Endothelial cell of umbilical vein (primary cell): Measurements from ENCODE around the gene TERT. TPM values are rescaled to one million over a fixed set of nuclear protein-coding genes. Genes with fewer than 3 reads are reported as not detected.

Experiments
- BruUV-seq: library from RNA; stranded (reverse); fragments of 400-500 nt; replicated peaks from 2 replicates; lab custom pipeline; 2021; lab: Mats Ljungman, UMichigan
- CTCF ChIA-PET: fragments of 300-600, 350-600 bp; sonication (Branson Sonifier 250); formaldehyde crosslinking; loops from one replicate; lab custom pipeline; 2021; ENCODE audit warnings: antibody characterized with exemption, inconsistent platforms; lab: Charles Lee
- POLR2A ChIA-PET: fragments of 300-600, 350-600 bp; sonication (Branson Sonifier 250); formaldehyde crosslinking; loops from one replicate; lab custom pipeline; 2021; ENCODE audit warnings: antibody characterized with exemption, inconsistent platforms; lab: Charles Lee
- DNase-seq: peaks from one replicate; pipeline ENCODE4 v3.0.0-alpha.2; 2011; ENCODE audit warnings: low read depth, low spot score
- FAIRE-seq: peaks from 2 replicates; lab custom pipeline; 2011; peaks lifted over from hg19 to GRCh38; lab: Jason Lieb, UNC
- H2AFZ ChIP-seq: 2 replicates; pipeline ENCODE4 v1.6.0; 2012; ENCODE audit warnings: low read depth, low read length, control low read depth, inconsistent platforms
- H3K27ac ChIP-seq: 2 replicates; pipeline ENCODE4 v1.5.1; 2011; ENCODE audit warnings: low read depth, mild to moderate bottlenecking, control low read depth, low read length, moderate library complexity; ENCODE audit not compliant: insufficient read depth
- H3K27me3 ChIP-seq, 2 experiments: 2 replicates each; pipeline versions ENCODE4 v1.6.0 to v1.6.1; 2011; ENCODE audit warnings: low read length in 2 of 2, mixed read lengths in 1 of 2; ENCODE audit not compliant: control insufficient read depth in 2 of 2, insufficient read depth in 2 of 2
- H3K36me3 ChIP-seq, 2 experiments: 2 replicates in 1 of 2; 3 replicates in 1 of 2; pipeline ENCODE4 v1.5.1; 2011; ENCODE audit warnings: low read length in 2 of 2, mild to moderate bottlenecking in 1 of 2, moderate library complexity in 1 of 2; ENCODE audit not compliant: control insufficient read depth in 2 of 2, insufficient read depth in 2 of 2; ENCODE audit errors: extremely low read depth in 1 of 2
- H3K4me1 ChIP-seq: 3 replicates; pipeline ENCODE4 v1.5.1; 2011; ENCODE audit warnings: mild to moderate bottlenecking, low read length; ENCODE audit not compliant: control insufficient read depth, insufficient read depth; ENCODE audit errors: extremely low read depth
- H3K4me2 ChIP-seq: 2 replicates; pipeline ENCODE4 v1.6.1; 2011; ENCODE audit warnings: low read length, control low read depth, mixed read lengths; ENCODE audit not compliant: insufficient read depth
- H3K4me3 ChIP-seq, 3 experiments: fragments of 200-600 bp in 1 of 3; sonication (generic), shearing (Covaris generic) in 1 of 3; replicated peaks in 1 of 3; 2 replicates each; pipeline ENCODE4 v1.5.1; 2011 to 2016; ENCODE audit warnings: control low read depth in 3 of 3, low read length in 3 of 3, mild to moderate bottlenecking in 2 of 3, inconsistent platforms in 1 of 3, low read depth in 1 of 3, moderate library complexity in 1 of 3; ENCODE audit not compliant: insufficient read depth in 1 of 3
- H3K79me2 ChIP-seq: 2 replicates; pipeline ENCODE4 v1.6.0; 2012; ENCODE audit warnings: low read length, inconsistent platforms; ENCODE audit not compliant: control insufficient read depth, insufficient read depth
- H3K9ac ChIP-seq: replicated peaks from 2 replicates; pipeline ENCODE3; 2011; ENCODE audit warnings: low read length, control low read depth; ENCODE audit not compliant: insufficient read depth; ENCODE audit errors: extremely low read depth
- H3K9me1 ChIP-seq: replicated peaks from 3 replicates; pipeline ENCODE4 v1.6.0; 2011; ENCODE audit warnings: mild to moderate bottlenecking, low read length; ENCODE audit not compliant: control insufficient read depth, insufficient read depth; ENCODE audit errors: extremely low read depth
- H3K9me3 ChIP-seq: replicated peaks from 2 replicates; pipeline ENCODE4 v1.5.1; 2012; ENCODE audit warnings: low read length, inconsistent platforms; ENCODE audit not compliant: control insufficient read depth, insufficient read depth
- H4K20me1 ChIP-seq: replicated peaks from 2 replicates; pipeline ENCODE3; 2011; ENCODE audit warnings: mild to moderate bottlenecking, low read length; ENCODE audit not compliant: control insufficient read depth, insufficient read depth; ENCODE audit errors: extremely low read depth
- EZH2 ChIP-seq: IDR thresholded peaks from 2 replicates; pipeline ENCODE4 v1.6.1; 2012; ENCODE audit warnings: borderline replicate concordance, low read depth, mild to moderate bottlenecking, moderate library complexity, low read length, inconsistent platforms; ENCODE audit not compliant: severe bottlenecking
- FOS ChIP-seq: IDR thresholded peaks from 2 replicates; pipeline ENCODE4 v1.6.1; 2011; ENCODE audit warnings: mild to moderate bottlenecking, low read length, moderate library complexity, borderline replicate concordance; ENCODE audit not compliant: insufficient read depth
- GATA2 ChIP-seq: IDR thresholded peaks from 2 replicates; pipeline ENCODE4 v1.7.0; 2011; ENCODE audit warnings: low read depth, mild to moderate bottlenecking, moderate library complexity, mixed read lengths, low read length; ENCODE audit not compliant: insufficient read length, insufficient read depth
- JUN ChIP-seq: IDR thresholded peaks from 2 replicates; pipeline ENCODE4 v1.6.1; 2011; ENCODE audit warnings: borderline replicate concordance, low read depth; ENCODE audit not compliant: insufficient read length, insufficient read depth
- MYC ChIP-seq: IDR thresholded peaks from one replicate; pipeline ENCODE4 v1.6.1; 2011; ENCODE audit warnings: mild to moderate bottlenecking, low read depth, low read length
- POLR2A ChIP-seq: IDR thresholded peaks from 2 replicates; pipeline ENCODE4 v1.6.1; 2012; ENCODE audit warnings: low read depth, mild to moderate bottlenecking, control low read depth, low read length
- POLR2AphosphoS5 ChIP-seq: IDR thresholded peaks from 2 replicates; pipeline ENCODE4 v1.6.1; 2012; ENCODE audit warnings: low read depth, mild to moderate bottlenecking, control low read depth, low read length, moderate library complexity; ENCODE audit not compliant: insufficient read depth
- dilution Hi-C: fragments of 300-500 bp; cut with MboI; formaldehyde crosslinking; loops from one replicate; pipeline ENCODE4 v1.15.0; 2019; ENCODE audit warnings: low sequenced_read_pairs; ENCODE audit not compliant: extremely low pct_ligation_motif_present
- intact Hi-C: fragments of 100-400 bp; cut with micrococcal nuclease; formaldehyde crosslinking; loops from one replicate; pipeline ENCODE4 v1.10.0; 2022
- polyA plus RNA-seq, 4 experiments: library from polyadenylated mRNA; depleted of rRNA in 3 of 4; stranded (reverse) in 3 of 4; unstranded in 1 of 4; fragments of >200 nt; gene quantifications; 2 replicates each; pipeline versions ENCODE4 v1.2.1 to v1.2.3, GENCODE V29; 2011 to 2012; ENCODE audit warnings: missing spikeins in 1 of 4
- total RNA-seq: library from RNA; stranded (reverse); gene quantifications from 2 replicates; pipeline ENCODE4 v1.2.3, GENCODE V29; 2021
- TF ChIP-seq, protein P1 (sequence below): IDR thresholded peaks from 2 replicates; pipeline ENCODE4 v1.6.1; 2011; ENCODE audit not compliant: insufficient read depth, insufficient read length
- TF ChIP-seq, protein P2 (sequence below), 2 donors: IDR thresholded peaks; 1 replicate in 1 of 2; 2 replicates in 1 of 2; pipeline ENCODE4 v1.5.1; 2011; ENCODE audit warnings: low read length in 2 of 2, mild to moderate bottlenecking in 2 of 2, moderate library complexity in 2 of 2, control low read depth in 1 of 2, inconsistent platforms in 1 of 2, low read depth in 1 of 2; ENCODE audit not compliant: insufficient read depth in 1 of 2; ENCODE audit errors: extremely low read depth in 1 of 2

TERT gene
- total and polyA plus RNA-seq, 2 donors (not counting 3 experiments of a cell fraction or from before 2014, with no cell fraction given), result 0.04 TPM; not detected in 1

- Histone ChIP-seq H3K4me1 (no peaks in the 10 kb centered on the region), H3K9ac (no peak overlapping the region), H3K36me3 (no peaks in the 10 kb centered on the region), H3K4me3 (no peak overlapping the region), H3K4me2 (no peak overlapping the region), H2AFZ (no peak overlapping the region), H3K79me2 (no peaks in the 10 kb centered on the region), H3K27me3 (no peaks in the 10 kb centered on the region), H4K20me1 (no peaks in the 10 kb centered on the region), H3K27ac (no peak overlapping the region), H3K9me3 (no peaks in the 10 kb centered on the region), H3K9me1 (no peaks in the 10 kb centered on the region)
- ChIA-PET CTCF (interaction anchor here (4.0 kb wide), 1 partner anchor 435 kb away, joined by 55 read pairs; no protein-coding TSS in a partner anchor), POLR2A (no interaction called here)
- dilution Hi-C loops, result no loop called here
- FAIRE-seq (no peak), DNase-seq (no peak)
- no peak for TF ChIP-seq POLR2AphosphoS5
- TF ChIP-seq, protein P1, sequence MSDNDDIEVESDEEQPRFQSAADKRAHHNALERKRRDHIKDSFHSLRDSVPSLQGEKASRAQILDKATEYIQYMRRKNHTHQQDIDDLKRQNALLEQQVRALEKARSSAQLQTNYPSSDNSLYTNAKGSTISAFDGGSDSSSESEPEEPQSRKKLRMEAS, result no peak
- no peak for TF ChIP-seq FOS
- no peak for TF ChIP-seq MYC
- TF ChIP-seq, protein P2, sequence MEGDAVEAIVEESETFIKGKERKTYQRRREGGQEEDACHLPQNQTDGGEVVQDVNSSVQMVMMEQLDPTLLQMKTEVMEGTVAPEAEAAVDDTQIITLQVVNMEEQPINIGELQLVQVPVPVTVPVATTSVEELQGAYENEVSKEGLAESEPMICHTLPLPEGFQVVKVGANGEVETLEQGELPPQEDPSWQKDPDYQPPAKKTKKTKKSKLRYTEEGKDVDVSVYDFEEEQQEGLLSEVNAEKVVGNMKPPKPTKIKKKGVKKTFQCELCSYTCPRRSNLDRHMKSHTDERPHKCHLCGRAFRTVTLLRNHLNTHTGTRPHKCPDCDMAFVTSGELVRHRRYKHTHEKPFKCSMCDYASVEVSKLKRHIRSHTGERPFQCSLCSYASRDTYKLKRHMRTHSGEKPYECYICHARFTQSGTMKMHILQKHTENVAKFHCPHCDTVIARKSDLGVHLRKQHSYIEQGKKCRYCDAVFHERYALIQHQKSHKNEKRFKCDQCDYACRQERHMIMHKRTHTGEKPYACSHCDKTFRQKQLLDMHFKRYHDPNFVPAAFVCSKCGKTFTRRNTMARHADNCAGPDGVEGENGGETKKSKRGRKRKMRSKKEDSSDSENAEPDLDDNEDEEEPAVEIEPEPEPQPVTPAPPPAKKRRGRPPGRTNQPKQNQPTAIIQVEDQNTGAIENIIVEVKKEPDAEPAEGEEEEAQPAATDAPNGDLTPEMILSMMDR (IDR thresholded peaks at IDR 0.05; ENCODE audit: extremely low read depth in 1 of 2, insufficient read depth in 1 of 2, low read depth in 1 of 2, low read length in 2 of 2), result no peak
- no peak for TF ChIP-seq GATA2
- no peak for TF ChIP-seq JUN
- no peak for TF ChIP-seq POLR2A
- TF ChIP-seq EZH2, result no peak
- no TSS peak for BruUV-seq
- intact Hi-C loops, result loop anchor here (2.0 kb wide), 1 partner anchor 435 kb away; no protein-coding TSS in a partner anchor
Observed at GRCh38 chr5:1209896-1210776, 84.7 kb downstream of the TERT start.
